Mucosa of rectum (tissue), 2 donors: Measurements from ENCODE around the gene IFI6.
"Not testable (repeated sequence)": the region's sequence is repeated elsewhere in the genome, so short reads cannot be mapped to it uniquely, and the experiment has no call there.

Experiments
- H3K27ac ChIP-seq, 2 donors: one replicate each; pipeline ENCODE4 v1.7.0; 2013; ENCODE audit warnings: inconsistent platforms in 2 of 2, low read depth in 2 of 2, low read length in 2 of 2
- H3K27me3 ChIP-seq, 2 donors: one replicate each; pipeline ENCODE4 v1.7.0; 2013; ENCODE audit warnings: low read length in 2 of 2; ENCODE audit not compliant: control insufficient read depth in 2 of 2, insufficient read depth in 2 of 2
- H3K36me3 ChIP-seq, 2 donors: one replicate each; pipeline ENCODE4 v1.7.0; 2013; ENCODE audit warnings: low read length in 2 of 2; ENCODE audit not compliant: control insufficient read depth in 2 of 2, insufficient read depth in 2 of 2
- H3K4me1 ChIP-seq, 2 donors: one replicate each; pipeline ENCODE4 v1.7.0; 2013; ENCODE audit warnings: low read length in 2 of 2, mild to moderate bottlenecking in 1 of 2; ENCODE audit not compliant: control insufficient read depth in 2 of 2, insufficient read depth in 2 of 2
- H3K4me3 ChIP-seq, 2 donors: one replicate each; pipeline ENCODE4 v1.7.0; 2013; ENCODE audit warnings: low read length in 2 of 2
- H3K9ac ChIP-seq, 2 donors: one replicate each; pipeline ENCODE4 v1.7.0; 2013; ENCODE audit warnings: low read length in 2 of 2, low read depth in 1 of 2, mild to moderate bottlenecking in 1 of 2
- H3K9me3 ChIP-seq, 2 donors: one replicate each; pipeline ENCODE4 v1.7.0; 2013; ENCODE audit warnings: low read length in 2 of 2; ENCODE audit not compliant: control insufficient read depth in 2 of 2
- donor health status: healthy.
- donor health status: Normal muscosa, but diverticular disease.

Gene IFI6

GRCh38 chr1:27650539-27651175 lies 21.3 kb downstream of the IFI6 start:
- Histone ChIP-seq H3K36me3 (no peaks in the 10 kb centered on the region), H3K27ac (no peak overlapping the region), H3K27me3 (no peaks in the 10 kb centered on the region), H3K4me3 (no peak overlapping the region), H3K9me3 (no peaks in the 10 kb centered on the region), H3K9ac (no peak overlapping the region), H3K4me1 (peaks cover 0 to 3% of the 10 kb centered on the region in 2 donors)

GRCh38 chr1:27650171-27650538 lies 21.8 kb downstream of the IFI6 start:
- H3K4me3 ChIP-seq: no peak overlapping the region
- H3K4me1 ChIP-seq: peaks cover 0 to 3% of the 10 kb centered on the region in 2 donors
- no peak overlapping the region for H3K9ac ChIP-seq
- H3K27me3 ChIP-seq: no peaks in the 10 kb centered on the region
- H3K36me3 ChIP-seq: no peaks in the 10 kb centered on the region
- H3K9me3 ChIP-seq: no peaks in the 10 kb centered on the region
- no peak overlapping the region for H3K27ac ChIP-seq

DNA sequence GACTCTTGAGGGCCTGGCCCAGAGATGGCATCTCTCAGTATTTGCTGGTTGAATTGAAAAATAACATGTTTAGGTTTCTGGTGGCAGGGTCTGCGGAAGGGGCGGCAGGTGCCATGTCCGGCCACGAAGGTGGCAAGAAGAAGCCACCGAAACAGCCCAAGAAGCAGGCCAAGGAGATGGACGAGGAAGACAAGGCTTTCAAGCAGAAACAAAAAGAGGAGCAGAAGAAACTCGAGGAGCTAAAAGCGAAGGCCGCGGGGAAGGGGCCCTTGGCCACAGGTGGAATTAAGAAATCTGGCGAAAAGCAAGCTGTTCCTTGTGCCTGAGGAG lies 22.7 kb downstream of the IFI6 start:
- Histone ChIP-seq H3K27me3 (no peaks in the 10 kb centered on the region), H3K4me1 (peaks cover 0 to 3% of the 10 kb centered on the region in 2 donors), H3K36me3 (no peaks in the 10 kb centered on the region), H3K27ac (no peak overlapping the region), H3K9me3 (no peaks in the 10 kb centered on the region), H3K4me3 (no peak overlapping the region), H3K9ac (no peak overlapping the region)

DNA sequence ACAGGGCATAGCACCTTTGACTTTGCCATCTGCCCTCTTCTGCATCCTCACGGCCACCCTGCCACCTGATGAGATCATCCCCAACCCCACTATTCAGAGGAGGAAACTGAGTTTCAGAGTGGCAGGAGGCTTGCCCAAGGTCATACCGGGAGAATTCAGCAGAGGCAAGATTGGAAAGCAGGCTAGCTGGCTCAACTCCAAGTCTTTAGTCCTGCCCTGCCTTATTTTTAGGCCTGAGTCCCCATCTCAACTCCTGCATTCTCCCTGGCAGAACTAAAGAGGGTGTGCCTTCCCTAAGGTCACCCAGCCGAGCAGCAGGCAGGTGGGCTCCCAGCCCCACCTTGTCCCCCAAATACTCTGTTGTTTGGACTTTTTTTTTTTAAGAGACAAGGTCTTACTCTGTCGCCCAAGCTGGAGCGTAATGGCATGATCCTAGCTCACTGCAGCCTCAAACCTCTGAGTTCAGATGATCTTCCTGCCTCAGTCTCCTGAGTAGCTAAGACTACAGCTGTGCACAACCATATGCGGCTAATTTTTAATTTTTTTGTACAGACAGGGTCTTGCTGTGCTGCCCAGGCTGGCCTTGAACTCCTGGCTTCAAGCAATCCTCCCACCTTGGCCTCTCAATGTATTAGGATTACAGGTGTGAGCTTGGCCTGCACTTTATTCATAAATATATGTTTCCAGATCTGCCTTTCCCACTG lies 23.2 kb downstream of the IFI6 start:
- no peak overlapping the region for H3K27ac ChIP-seq
- peaks cover 0 to 3% of the 10 kb centered on the region in 2 donors for H3K4me1 ChIP-seq
- no peak overlapping the region for H3K9ac ChIP-seq
- H3K27me3 ChIP-seq: no peaks in the 10 kb centered on the region
- H3K9me3 ChIP-seq: no peaks in the 10 kb centered on the region
- H3K36me3 ChIP-seq: no peaks in the 10 kb centered on the region
- no peak overlapping the region for H3K4me3 ChIP-seq

- Histone ChIP-seq H3K27me3 (no peaks in the 10 kb centered on the region), H3K9ac (no peak overlapping the region), H3K36me3 (no peaks in the 10 kb centered on the region), H3K4me3 (no peak overlapping the region), H3K4me1 (peaks cover 0 to 3% of the 10 kb centered on the region in 2 donors), H3K27ac (no peak overlapping the region), H3K9me3 (no peaks in the 10 kb centered on the region)
These were observed 24.7 kb downstream of the IFI6 start for GRCh38 chr1:27647328-27647727.

DNA sequence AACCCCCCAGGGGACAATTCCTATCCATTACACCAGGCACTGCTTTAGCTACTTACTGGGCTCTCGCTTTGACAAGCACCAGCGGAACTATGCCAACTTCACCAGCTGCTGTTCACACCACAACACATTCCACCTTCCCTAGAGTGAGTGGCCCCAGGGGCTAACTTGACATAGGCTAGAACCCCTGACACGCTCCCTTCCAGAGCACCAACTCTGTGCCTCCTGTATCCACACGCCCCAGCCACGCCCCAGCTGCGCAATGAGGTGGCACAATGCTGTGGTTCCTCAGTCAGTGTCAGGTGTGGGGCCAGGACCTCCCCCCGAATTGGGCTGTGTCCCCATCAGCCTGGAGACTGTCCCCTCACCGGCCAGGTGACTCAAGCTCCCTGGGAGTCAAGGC lies 25.3 kb downstream of the IFI6 start:
- Histone ChIP-seq H3K27me3 (no peaks in the 10 kb centered on the region), H3K4me3 (no peak overlapping the region), H3K4me1 (peaks cover 0 to 3% of the 10 kb centered on the region in 2 donors), H3K9ac (no peak overlapping the region), H3K27ac (no peak overlapping the region), H3K36me3 (no peaks in the 10 kb centered on the region), H3K9me3 (no peaks in the 10 kb centered on the region)

DNA sequence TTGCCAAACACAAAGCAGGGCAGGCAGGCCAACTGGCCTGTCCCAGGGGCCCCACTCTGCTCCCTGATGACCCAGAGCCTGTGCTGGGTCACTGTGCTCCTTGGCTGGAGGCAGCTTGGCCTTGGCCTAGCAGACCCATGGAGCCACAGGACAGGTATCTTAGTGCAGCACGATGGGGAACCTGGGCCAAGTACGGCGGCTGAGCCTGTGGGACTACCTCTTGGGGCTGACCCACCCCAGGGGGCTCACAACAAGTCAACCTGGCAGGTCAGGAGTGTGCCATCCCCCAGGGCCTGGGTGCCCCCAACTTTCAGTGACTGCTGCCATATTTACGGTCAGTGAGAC lies 26.9 kb downstream of the IFI6 start:
- Histone ChIP-seq H3K4me3 (no peak overlapping the region), H3K9ac (no peak overlapping the region), H3K36me3 (no peaks in the 10 kb centered on the region), H3K27ac (no peak overlapping the region), H3K4me1 (no peaks in the 10 kb centered on the region), H3K27me3 (no peaks in the 10 kb centered on the region), H3K9me3 (no peaks in the 10 kb centered on the region)

GRCh38 chr1:27644369-27645070 lies 27.5 kb downstream of the IFI6 start:
- no peak overlapping the region for H3K4me3 ChIP-seq
- no peaks in the 10 kb centered on the region for H3K27me3 ChIP-seq
- H3K36me3 ChIP-seq: no peaks in the 10 kb centered on the region
- no peak overlapping the region for H3K9ac ChIP-seq
- no peak overlapping the region for H3K27ac ChIP-seq
- H3K4me1 ChIP-seq: no peaks in the 10 kb centered on the region
- no peaks in the 10 kb centered on the region for H3K9me3 ChIP-seq

DNA sequence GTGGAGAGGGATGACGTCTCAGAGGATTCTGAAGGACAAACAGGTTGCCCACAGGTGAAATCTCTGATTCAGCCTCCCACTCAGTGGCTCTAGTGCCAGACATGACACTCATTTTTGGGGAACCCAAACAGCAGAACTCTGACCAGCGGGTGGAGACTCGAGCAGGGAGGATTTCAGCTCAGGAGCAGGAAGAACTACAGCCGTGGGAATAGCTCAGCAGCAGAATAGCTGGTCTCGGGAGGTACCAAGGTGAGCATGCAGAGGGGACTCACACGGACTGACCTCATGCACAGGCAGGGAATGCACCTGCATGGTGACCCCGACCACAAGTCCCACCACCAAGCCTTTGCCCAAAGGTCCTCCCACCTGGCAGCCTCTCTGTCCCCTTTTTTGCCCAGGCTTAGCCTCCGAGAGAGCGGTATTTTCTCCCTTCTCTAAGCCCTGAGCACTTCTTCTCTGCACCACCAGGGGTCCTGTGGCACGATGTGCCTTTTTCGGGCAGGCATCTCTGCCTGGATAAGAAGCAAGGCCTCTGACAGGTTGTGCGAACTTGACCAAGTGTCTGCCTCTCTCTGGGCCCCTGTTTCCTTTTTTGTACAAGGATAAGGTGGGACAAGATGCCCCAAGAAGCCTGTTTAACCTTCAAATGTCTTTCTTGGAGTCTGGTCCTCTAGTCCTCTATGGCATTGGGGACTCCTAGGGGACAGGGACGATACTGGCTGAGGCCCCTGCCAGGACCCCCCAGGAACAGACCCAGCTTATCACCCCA lies 28.2 kb downstream of the IFI6 start:
- H3K27me3 ChIP-seq: no peaks in the 10 kb centered on the region
- no peaks in the 10 kb centered on the region for H3K9me3 ChIP-seq
- no peak overlapping the region for H3K27ac ChIP-seq
- no peak overlapping the region for H3K9ac ChIP-seq
- H3K4me3 ChIP-seq: no peak overlapping the region
- no peaks in the 10 kb centered on the region for H3K36me3 ChIP-seq
- H3K4me1 ChIP-seq: no peaks in the 10 kb centered on the region

DNA sequence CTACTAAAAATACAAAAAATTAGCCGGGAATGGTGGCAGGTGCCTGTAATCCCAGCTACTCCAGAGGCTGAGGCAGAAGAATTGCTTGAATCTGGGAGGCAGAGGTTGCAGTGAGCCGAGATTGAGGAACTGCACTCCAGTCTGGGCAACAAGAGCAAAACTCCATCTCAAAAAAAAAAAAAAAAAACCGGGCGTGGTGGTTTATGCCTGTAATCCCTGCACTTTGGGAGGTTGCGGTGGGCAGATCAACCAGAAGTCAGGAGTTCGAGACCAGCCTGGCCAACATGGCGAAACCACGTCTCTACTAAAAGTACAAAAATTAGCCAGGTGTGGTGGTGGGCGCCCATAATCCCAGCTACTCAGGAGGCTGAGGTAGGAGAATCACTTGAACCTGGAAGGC lies 31.5 kb downstream of the IFI6 start:
- not testable (repeated sequence) for H3K4me3 ChIP-seq, H3K27ac ChIP-seq, H3K9ac ChIP-seq, H3K9me3 ChIP-seq, H3K4me1 ChIP-seq, H3K36me3 ChIP-seq, H3K27me3 ChIP-seq
